ENCODE results near the gene EGFLAM. TPM values are rescaled to one million over a fixed set of nuclear protein-coding genes. Genes with fewer than 3 reads are reported as not detected.

The EGFLAM gene
- total and polyA plus RNA-seq, 2 donors (not counting 3 experiments of a cell fraction or from before 2014, with no cell fraction given) = 1.2 to 2.7 TPM

DNA sequence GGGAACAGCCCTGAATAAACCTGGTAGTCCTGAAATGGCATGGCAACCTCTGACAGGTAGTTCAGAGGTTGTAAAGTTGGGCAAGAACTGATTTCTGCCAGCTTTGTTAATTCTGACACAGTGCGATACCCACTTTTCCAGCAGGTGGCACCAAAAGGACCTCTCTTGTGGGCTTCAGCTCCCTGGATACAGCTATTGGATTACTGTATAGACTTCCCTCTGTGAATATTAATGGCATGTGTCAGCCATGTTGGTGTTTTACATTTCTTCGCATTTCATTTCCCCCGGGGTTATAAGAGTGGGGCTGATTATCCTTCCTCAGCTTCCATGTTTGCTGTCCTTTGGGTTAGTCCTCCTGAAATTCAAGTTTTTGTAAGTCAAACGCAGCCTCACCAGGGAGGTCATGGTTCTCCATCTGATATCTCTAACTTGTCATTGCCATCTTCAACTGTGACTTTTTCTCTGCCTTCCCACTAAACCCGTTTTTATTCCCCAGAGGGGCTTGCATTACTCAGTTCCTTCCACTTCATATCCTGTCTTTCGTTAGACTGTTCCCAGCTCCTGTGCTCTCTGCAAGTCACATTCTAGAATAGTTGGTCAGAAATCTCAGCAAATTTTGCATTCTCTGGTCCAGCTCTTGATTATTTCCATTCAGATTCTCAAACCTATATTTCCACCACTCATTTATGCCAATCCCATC is 162.5 kb downstream of the EGFLAM start:
- POLR2A ChIA-PET = interaction anchor here (1.0 kb wide), 1 partner anchor 389 kb away, joined by 3 read pairs; no protein-coding TSS in a partner anchor
- FAIRE-seq = peak; percentile 91
- intact Hi-C loops (cut with micrococcal nuclease) (loop anchor here (1.0 to 2.0 kb wide), 8 partner anchors 12 to 501 kb away; no protein-coding TSS in a partner anchor), dilution Hi-C loops (cut with MboI; ENCODE audit: extremely low pct_ligation_motif_present, low sequenced_read_pairs) (no loop called here)
- Histone ChIP-seq H2AFZ (ENCODE audit: low read depth, low read length) (peak overlapping the region; percentile 84), H4K20me1 (replicated peaks; ENCODE audit: control insufficient read depth, extremely low read depth, insufficient read depth, low read length) (no peaks in the 10 kb centered on the region), H3K36me3 (ENCODE audit: control insufficient read depth in 2 of 2, extremely low read depth in 1 of 2, insufficient read depth in 2 of 2, low read length in 2 of 2) (no peaks in the 10 kb centered on the region), H3K4me3 (replicated peaks in 1 of 3; ENCODE audit: insufficient read depth in 1 of 3, low read depth in 1 of 3, low read length in 3 of 3) (peak overlapping the region in 1 of 3 experiments; percentile 32), H3K9me3 (replicated peaks; ENCODE audit: control insufficient read depth, insufficient read depth, low read length) (no peaks in the 10 kb centered on the region), H3K79me2 (ENCODE audit: control insufficient read depth, insufficient read depth, low read length) (no peaks in the 10 kb centered on the region), H3K27me3 (ENCODE audit: control insufficient read depth in 2 of 2, insufficient read depth in 2 of 2, low read length in 2 of 2) (no peaks in the 10 kb centered on the region), H3K9me1 (replicated peaks; ENCODE audit: control insufficient read depth, extremely low read depth, insufficient read depth, low read length) (no peaks in the 10 kb centered on the region), H3K27ac (ENCODE audit: insufficient read depth, low read depth, low read length) (peak overlapping the region; percentile 39), H3K9ac (replicated peaks; ENCODE audit: extremely low read depth, insufficient read depth, low read length) (no peak overlapping the region), H3K4me1 (ENCODE audit: control insufficient read depth, extremely low read depth, insufficient read depth, low read length) (peaks cover 11% of the 10 kb centered on the region), H3K4me2 (ENCODE audit: insufficient read depth, low read length) (peak overlapping the region; percentile 67)
- peak; percentile 73 for DNase-seq (ENCODE audit: low read depth, low spot score)
- BruUV-seq (replicated peaks) = no TSS peak
- CTCF ChIA-PET = interaction anchor here (0.6 to 10.8 kb wide), 56 partner anchors 9 to 501 kb away, joined by 3 to 219 read pairs (median 5); partner anchors contain the start of gene LIFR
- TF ChIP-seq FOS (IDR thresholded peaks at IDR 0.05; ENCODE audit: borderline replicate concordance, insufficient read depth, low read length) (no peak), POLR2A (IDR thresholded peaks at IDR 0.05; ENCODE audit: low read depth, low read length) (no peak), EZH2 (IDR thresholded peaks at IDR 0.05; ENCODE audit: borderline replicate concordance, low read depth, low read length, severe bottlenecking) (no peak), JUN (IDR thresholded peaks at IDR 0.05; ENCODE audit: borderline replicate concordance, insufficient read depth, insufficient read length, low read depth) (no peak), MYC (IDR thresholded peaks at IDR 0.05; ENCODE audit: low read depth, low read length) (no peak), GATA2 (IDR thresholded peaks at IDR 0.05; ENCODE audit: insufficient read depth, insufficient read length, low read depth, low read length) (peak; percentile 48), POLR2AphosphoS5 (IDR thresholded peaks at IDR 0.05; ENCODE audit: insufficient read depth, low read depth, low read length) (no peak)
- TF ChIP-seq, protein P1, sequence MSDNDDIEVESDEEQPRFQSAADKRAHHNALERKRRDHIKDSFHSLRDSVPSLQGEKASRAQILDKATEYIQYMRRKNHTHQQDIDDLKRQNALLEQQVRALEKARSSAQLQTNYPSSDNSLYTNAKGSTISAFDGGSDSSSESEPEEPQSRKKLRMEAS (IDR thresholded peaks at IDR 0.05; ENCODE audit: insufficient read depth, insufficient read length) = no peak
- TF ChIP-seq, protein P2, sequence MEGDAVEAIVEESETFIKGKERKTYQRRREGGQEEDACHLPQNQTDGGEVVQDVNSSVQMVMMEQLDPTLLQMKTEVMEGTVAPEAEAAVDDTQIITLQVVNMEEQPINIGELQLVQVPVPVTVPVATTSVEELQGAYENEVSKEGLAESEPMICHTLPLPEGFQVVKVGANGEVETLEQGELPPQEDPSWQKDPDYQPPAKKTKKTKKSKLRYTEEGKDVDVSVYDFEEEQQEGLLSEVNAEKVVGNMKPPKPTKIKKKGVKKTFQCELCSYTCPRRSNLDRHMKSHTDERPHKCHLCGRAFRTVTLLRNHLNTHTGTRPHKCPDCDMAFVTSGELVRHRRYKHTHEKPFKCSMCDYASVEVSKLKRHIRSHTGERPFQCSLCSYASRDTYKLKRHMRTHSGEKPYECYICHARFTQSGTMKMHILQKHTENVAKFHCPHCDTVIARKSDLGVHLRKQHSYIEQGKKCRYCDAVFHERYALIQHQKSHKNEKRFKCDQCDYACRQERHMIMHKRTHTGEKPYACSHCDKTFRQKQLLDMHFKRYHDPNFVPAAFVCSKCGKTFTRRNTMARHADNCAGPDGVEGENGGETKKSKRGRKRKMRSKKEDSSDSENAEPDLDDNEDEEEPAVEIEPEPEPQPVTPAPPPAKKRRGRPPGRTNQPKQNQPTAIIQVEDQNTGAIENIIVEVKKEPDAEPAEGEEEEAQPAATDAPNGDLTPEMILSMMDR (IDR thresholded peaks at IDR 0.05; ENCODE audit: extremely low read depth in 1 of 2, insufficient read depth in 1 of 2, low read depth in 1 of 2, low read length in 2 of 2) = peak; percentile 74 to 81
